Left cardiac atrium (tissue), 4 donors: Measurements from ENCODE around the gene EHF. TPM values are rescaled to one million over a fixed set of nuclear protein-coding genes. Genes with fewer than 3 reads are reported as not detected.

Experiments
- ATAC-seq, 2 donors: fragments of 200-7000 bp; cut with Tn5 transposase; one replicate each; pipeline ENCODE4 v1.9.1; 2020; ENCODE audit warnings: mild to moderate bottlenecking in 2 of 2, moderate library complexity in 2 of 2
- DNase-seq: peaks from one replicate; pipeline ENCODE4 v3.0.0-alpha.2; 2020
- intact Hi-C, 2 donors: fragments of 100-400 bp; cut with DNase I; formaldehyde crosslinking; loops; one replicate each; pipeline versions ENCODE4 v1.14.1 to v1.15.1; 2022 to 2023
- total RNA-seq, 2 donors: library from RNA; stranded (reverse); fragmentation: NEBNext Ultra II Directional; extraction: Animal tissue kit (Norgen Biotek cat#: 25700); gene quantifications; one replicate each; pipeline ENCODE4 v1.2.1, GENCODE V29; 2021
- donor health status: DM: no; HTN: yes; CAD: no.
- donor health status: DM: no; HTN: yes; CAD: no; lungs with severe emphysema.
- donor health status: DM: yes; HTN: yes; CAD: no.
- donor health status: Dilated cardiomyopathy.

The EHF gene
- total RNA-seq, 2 donors from 2014 or later: 0.65 to 0.82 TPM

GRCh38 chr11:34618406-34618805 lies 2.5 kb upstream of the EHF start:
- DNase-seq (no peak), ATAC-seq (no peak)
- intact Hi-C loops: no loop called here

- intact Hi-C loops: no loop called here
- DNase-seq (no peak), ATAC-seq (no peak)
These were observed 1.8 kb upstream of the EHF start for GRCh38 chr11:34619062-34619516.

- intact Hi-C loops: no loop called here
- DNase-seq (no peak), ATAC-seq (no peak)
These were observed 691 bp upstream of the EHF start for GRCh38 chr11:34620202-34620601.

GRCh38 chr11:34621876-34622275 lies 983 bp downstream of the EHF start:
- no peak for ATAC-seq
- DNase-seq: no peak
- intact Hi-C loops: no loop called here

GRCh38 chr11:34623463-34623862 lies 2.6 kb downstream of the EHF start:
- no peak for ATAC-seq
- DNase-seq: no peak
- intact Hi-C loops: no loop called here

GRCh38 chr11:34624069-34624468 lies 3.2 kb downstream of the EHF start:
- intact Hi-C loops: no loop called here
- ATAC-seq: no peak
- DNase-seq: no peak

GRCh38 chr11:34625576-34625975 lies 4.7 kb downstream of the EHF start:
- ATAC-seq (no peak), DNase-seq (no peak)
- intact Hi-C loops: no loop called here

- ATAC-seq (no peak), DNase-seq (no peak)
- intact Hi-C loops: no loop called here
These were observed 5.5 kb downstream of the EHF start for GRCh38 chr11:34626393-34626792.

- ATAC-seq: no peak
These were observed 6.3 kb downstream of the EHF start for GRCh38 chr11:34627197-34627596.

GRCh38 chr11:34629711-34630110 lies 8.8 kb downstream of the EHF start:
- intact Hi-C loops: no loop called here
- no peak for ATAC-seq
- DNase-seq: no peak

More at GRCh38 chr11:34627197-34627596, 6.3 kb downstream of the EHF start:
- DNase-seq: no peak
- intact Hi-C loops: no loop called here

- intact Hi-C loops: no loop called here
- ATAC-seq (no peak), DNase-seq (no peak)
These were observed 9.7 kb downstream of the EHF start for GRCh38 chr11:34630544-34630943.

- ATAC-seq (no peak), DNase-seq (no peak)
- intact Hi-C loops: no loop called here
These were observed 10.4 kb downstream of the EHF start for GRCh38 chr11:34631297-34631696.

- no peak for DNase-seq
- no peak for ATAC-seq
- intact Hi-C loops: no loop called here
These were observed 10.8 kb downstream of the EHF start for GRCh38 chr11:34631737-34632104.

- no peak for DNase-seq
- ATAC-seq: peak; percentile 80 to 83
- intact Hi-C loops: no loop called here
These were observed 11.4 kb downstream of the EHF start for GRCh38 chr11:34632105-34632791.

GRCh38 chr11:34633640-34633989 lies 12.7 kb downstream of the EHF start:
- ATAC-seq: no peak
- intact Hi-C loops: no loop called here
- no peak for DNase-seq

GRCh38 chr11:34633990-34634693 lies 13.2 kb downstream of the EHF start:
- intact Hi-C loops: no loop called here
- ATAC-seq: no peak

GRCh38 chr11:34634694-34635062 lies 13.8 kb downstream of the EHF start:
- no peak for DNase-seq
- no peak for ATAC-seq
- intact Hi-C loops: no loop called here

More at GRCh38 chr11:34633990-34634693, 13.2 kb downstream of the EHF start:
- no peak for DNase-seq

- no peak for ATAC-seq
- intact Hi-C loops: no loop called here
These were observed 15.2 kb downstream of the EHF start for GRCh38 chr11:34636127-34636526.

GRCh38 chr11:34637303-34637702 lies 16.4 kb downstream of the EHF start:
- DNase-seq (no peak), ATAC-seq (no peak)
- intact Hi-C loops: no loop called here

More at GRCh38 chr11:34636127-34636526, 15.2 kb downstream of the EHF start:
- no peak for DNase-seq

GRCh38 chr11:34638897-34639296 lies 18.0 kb downstream of the EHF start:
- DNase-seq (no peak), ATAC-seq (no peak)
- intact Hi-C loops: no loop called here

- intact Hi-C loops: no loop called here
- ATAC-seq: no peak
- DNase-seq: no peak
These were observed 18.7 kb downstream of the EHF start for GRCh38 chr11:34639545-34639944.
